ENCODE results near the gene PPP2R2D.
A peak's percentile ranks its signal among the peaks of the same experiment; 100 is the strongest.

PPP2R2D gene

GRCh38 chr10:131900350-131901152, at the start of gene PPP2R2D:
Gene PPP2R2D (plus strand): TSS chr10:131901008. CDS start chr10:131901149, 141 bp downstream.
- no peak for TF ChIP-seq CTCF (conservative IDR thresholded peaks at IDR 0.05)

GRCh38 chr10:131851346-131851745, 49.5 kb upstream of the PPP2R2D start:
- no peak overlapping the region for H3K27ac ChIP-seq
- TF ChIP-seq CTCF (conservative IDR thresholded peaks at IDR 0.05), result no peak

More at GRCh38 chr10:131900350-131901152, at the start of gene PPP2R2D:
- peak within 1 kb of the TSS; percentile 87 for H3K27ac ChIP-seq

GRCh38 chr10:131852176-131852822, 48.5 kb upstream of the PPP2R2D start:
- H3K27ac ChIP-seq, result no peak overlapping the region
- no peak for TF ChIP-seq CTCF (conservative IDR thresholded peaks at IDR 0.05)

GRCh38 chr10:131852823-131853609, 47.8 kb upstream of the PPP2R2D start:
- no peak for TF ChIP-seq CTCF (conservative IDR thresholded peaks at IDR 0.05)
- no peak overlapping the region for H3K27ac ChIP-seq

- TF ChIP-seq CTCF (conservative IDR thresholded peaks at IDR 0.05), result no peak
- H3K27ac ChIP-seq, result no peak overlapping the region
Measured at GRCh38 chr10:131853610-131853964, 47.2 kb upstream of the PPP2R2D start.

- H3K27ac ChIP-seq, result no peak overlapping the region
- TF ChIP-seq CTCF (conservative IDR thresholded peaks at IDR 0.05), result no peak
Measured at GRCh38 chr10:131854579-131855335, 46.1 kb upstream of the PPP2R2D start.

Data from VCaP (cell line).